ENCODE measurements around the gene UBE3D. TPM values are rescaled to one million over a fixed set of nuclear protein-coding genes. Genes with fewer than 3 reads are reported as not detected.

Gene UBE3D
- total RNA-seq, 4 donors from 2014 or later: 4.0 to 13.2 (median 9.5) TPM

DNA sequence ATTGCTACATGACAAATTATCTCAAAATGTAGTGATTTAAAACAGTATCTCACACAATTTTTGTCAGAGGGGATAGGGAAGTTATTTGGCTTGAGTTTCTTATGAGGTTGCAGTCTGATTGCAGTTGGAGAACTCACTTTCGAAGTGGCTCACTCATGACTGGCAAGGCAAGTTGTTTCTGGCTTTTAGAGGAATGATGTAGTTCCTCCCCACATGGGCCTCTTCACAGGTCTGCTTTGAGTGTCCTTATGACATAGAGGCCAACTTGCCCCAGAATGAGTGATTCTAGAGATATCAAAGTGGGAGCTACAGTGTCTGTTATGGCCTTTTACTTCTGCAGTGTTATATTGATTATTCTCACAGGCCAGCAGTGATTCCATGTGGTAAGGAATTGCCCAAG lies 8.0 kb upstream of the UBE3D start:
- no peak for DNase-seq
- Histone ChIP-seq H3K36me3 (no peaks in the 10 kb centered on the region), H3K27ac (no peak overlapping the region), H3K4me3 (no peak overlapping the region), H3K4me1 (peaks cover 0 to 11% (median 0%) of the 10 kb centered on the region in 4 donors), H3K9me3 (no peaks in the 10 kb centered on the region), H3K27me3 (no peaks in the 10 kb centered on the region)
- TF ChIP-seq POLR2A (IDR thresholded peaks at IDR 0.05): no peak
- TF ChIP-seq, protein P1, sequence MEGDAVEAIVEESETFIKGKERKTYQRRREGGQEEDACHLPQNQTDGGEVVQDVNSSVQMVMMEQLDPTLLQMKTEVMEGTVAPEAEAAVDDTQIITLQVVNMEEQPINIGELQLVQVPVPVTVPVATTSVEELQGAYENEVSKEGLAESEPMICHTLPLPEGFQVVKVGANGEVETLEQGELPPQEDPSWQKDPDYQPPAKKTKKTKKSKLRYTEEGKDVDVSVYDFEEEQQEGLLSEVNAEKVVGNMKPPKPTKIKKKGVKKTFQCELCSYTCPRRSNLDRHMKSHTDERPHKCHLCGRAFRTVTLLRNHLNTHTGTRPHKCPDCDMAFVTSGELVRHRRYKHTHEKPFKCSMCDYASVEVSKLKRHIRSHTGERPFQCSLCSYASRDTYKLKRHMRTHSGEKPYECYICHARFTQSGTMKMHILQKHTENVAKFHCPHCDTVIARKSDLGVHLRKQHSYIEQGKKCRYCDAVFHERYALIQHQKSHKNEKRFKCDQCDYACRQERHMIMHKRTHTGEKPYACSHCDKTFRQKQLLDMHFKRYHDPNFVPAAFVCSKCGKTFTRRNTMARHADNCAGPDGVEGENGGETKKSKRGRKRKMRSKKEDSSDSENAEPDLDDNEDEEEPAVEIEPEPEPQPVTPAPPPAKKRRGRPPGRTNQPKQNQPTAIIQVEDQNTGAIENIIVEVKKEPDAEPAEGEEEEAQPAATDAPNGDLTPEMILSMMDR (IDR thresholded peaks at IDR 0.05): no peak

DNA sequence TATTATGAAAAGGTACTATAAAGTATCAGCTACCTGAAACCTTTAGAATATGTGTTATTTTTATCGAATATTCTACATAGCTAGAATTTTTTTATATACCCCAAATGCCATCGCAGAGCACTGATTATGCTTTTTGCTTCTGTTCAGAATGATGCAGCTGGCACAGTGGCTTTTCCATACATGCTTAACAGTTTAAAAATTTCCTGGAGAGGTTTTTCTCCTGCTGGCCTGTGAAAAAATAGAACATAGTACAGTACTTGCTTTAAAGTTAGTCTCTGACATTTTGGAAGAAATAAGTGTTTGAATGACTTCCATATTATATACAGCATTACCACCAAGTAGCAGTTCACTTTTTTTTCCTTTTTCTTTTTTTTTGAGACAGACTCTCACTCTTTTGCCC lies 7.1 kb upstream of the UBE3D start:
- Histone ChIP-seq H3K27me3 (no peaks in the 10 kb centered on the region), H3K9me3 (no peaks in the 10 kb centered on the region), H3K36me3 (no peaks in the 10 kb centered on the region), H3K27ac (no peak overlapping the region), H3K4me3 (no peak overlapping the region), H3K4me1 (peaks cover 0 to 12% (median 0%) of the 10 kb centered on the region in 4 donors)
- DNase-seq: no peak
- no peak for TF ChIP-seq POLR2A (IDR thresholded peaks at IDR 0.05)
- TF ChIP-seq, protein P1 (IDR thresholded peaks at IDR 0.05): no peak

DNA sequence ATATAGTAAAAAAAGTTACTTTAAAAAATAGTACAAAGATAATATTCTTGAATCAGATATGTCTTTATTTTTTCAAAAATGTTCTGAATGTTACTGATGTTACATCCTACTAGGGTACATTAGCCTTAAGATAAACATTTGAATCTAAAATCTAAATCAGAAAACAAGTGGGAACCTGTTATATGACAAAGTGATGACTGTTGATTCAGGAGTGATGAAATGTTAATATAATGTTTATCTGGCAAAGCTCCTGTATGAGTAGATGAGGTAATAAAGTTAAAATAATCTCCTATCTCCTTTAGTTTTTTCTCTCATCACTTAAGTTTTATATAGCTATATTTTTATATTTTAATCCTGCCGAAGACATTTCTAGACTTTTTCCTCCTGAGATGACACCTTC lies 6.1 kb upstream of the UBE3D start:
- H3K4me3 ChIP-seq: no peak overlapping the region
- H3K27ac ChIP-seq: no peak overlapping the region
- DNase-seq: no peak
- no peaks in the 10 kb centered on the region for H3K36me3 ChIP-seq
- no peaks in the 10 kb centered on the region for H3K9me3 ChIP-seq
- H3K27me3 ChIP-seq: no peaks in the 10 kb centered on the region
- no peak for TF ChIP-seq POLR2A (IDR thresholded peaks at IDR 0.05)
- TF ChIP-seq, protein P1 (IDR thresholded peaks at IDR 0.05): no peak
- peaks cover 0 to 12% (median 0%) of the 10 kb centered on the region in 4 donors for H3K4me1 ChIP-seq

DNA sequence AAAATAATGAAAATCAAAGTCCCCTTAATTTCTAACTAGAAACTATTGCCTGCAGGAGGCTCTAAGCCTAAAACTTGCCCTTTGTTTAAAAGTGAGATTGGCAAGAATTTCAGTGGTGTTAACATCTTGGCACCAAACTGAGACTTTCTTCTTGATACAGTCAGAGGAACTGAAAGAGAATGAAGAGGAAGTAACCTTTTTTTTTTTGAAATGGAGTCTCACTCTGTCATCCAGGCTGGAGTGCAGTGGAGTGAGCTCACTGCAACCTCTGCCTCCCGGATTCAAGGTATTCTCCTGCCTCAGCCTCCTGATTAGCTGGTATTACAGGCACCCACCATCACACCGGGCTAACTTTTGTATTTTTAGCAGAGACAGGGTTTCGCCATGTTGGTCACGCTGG lies 5.4 kb upstream of the UBE3D start:
- no peak overlapping the region for H3K27ac ChIP-seq
- DNase-seq: no peak
- TF ChIP-seq POLR2A (IDR thresholded peaks at IDR 0.05): no peak
- TF ChIP-seq, protein P1 (IDR thresholded peaks at IDR 0.05): no peak
- peaks cover 0 to 12% (median 0%) of the 10 kb centered on the region in 4 donors for H3K4me1 ChIP-seq
- H3K27me3 ChIP-seq: no peaks in the 10 kb centered on the region
- H3K4me3 ChIP-seq: no peak overlapping the region
- H3K36me3 ChIP-seq: no peaks in the 10 kb centered on the region
- H3K9me3 ChIP-seq: no peaks in the 10 kb centered on the region

DNA sequence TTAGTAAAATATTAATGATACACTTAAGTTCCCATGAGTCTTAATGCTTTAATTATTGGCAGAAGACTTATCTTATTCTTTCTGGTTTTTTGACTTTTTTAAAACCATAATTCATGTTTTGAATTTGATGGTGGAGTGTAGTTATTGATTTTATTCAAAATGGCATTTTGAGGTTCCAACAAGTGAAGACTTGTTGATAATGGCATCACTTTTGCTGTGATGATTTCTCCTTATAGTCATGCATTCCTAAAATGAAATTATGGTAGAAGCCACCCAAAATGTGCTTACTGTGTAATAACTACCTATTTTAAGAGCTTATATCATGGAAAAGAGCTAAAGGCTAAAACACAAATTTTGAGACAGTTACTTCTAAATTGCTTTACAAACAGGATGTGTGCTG lies 4.0 kb upstream of the UBE3D start:
- TF ChIP-seq, protein P1 (IDR thresholded peaks at IDR 0.05): no peak
- no peak for TF ChIP-seq POLR2A (IDR thresholded peaks at IDR 0.05)
- DNase-seq: no peak
- no peaks in the 10 kb centered on the region for H3K36me3 ChIP-seq
- H3K4me3 ChIP-seq: no peak overlapping the region
- no peaks in the 10 kb centered on the region for H3K27me3 ChIP-seq
- H3K4me1 ChIP-seq: peaks cover 0 to 12% (median 0%) of the 10 kb centered on the region in 4 donors
- H3K27ac ChIP-seq: no peak overlapping the region
- no peaks in the 10 kb centered on the region for H3K9me3 ChIP-seq

DNA sequence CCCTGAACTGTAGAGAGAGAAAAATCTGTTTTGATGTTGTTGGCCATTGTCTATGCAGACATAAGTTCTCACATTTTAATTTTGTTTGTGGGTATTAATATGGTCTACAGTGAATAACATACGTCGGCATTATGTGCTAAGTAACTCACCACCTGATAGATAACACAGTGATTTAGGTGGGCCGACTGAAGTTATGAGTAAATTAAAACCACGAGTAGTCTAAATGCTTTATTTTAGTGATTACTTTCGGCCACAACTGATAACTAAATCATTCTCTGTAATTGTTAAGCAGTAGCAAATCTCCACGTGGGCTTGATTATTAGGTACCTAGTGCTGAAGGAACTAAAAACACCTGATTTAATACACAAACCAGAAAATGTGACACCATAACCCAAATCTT lies 3.0 kb upstream of the UBE3D start:
- peak overlapping the region; percentile 80 to 95 (median 90) for H3K4me3 ChIP-seq
- H3K9me3 ChIP-seq: no peaks in the 10 kb centered on the region
- peak overlapping the region in 3 of 4 donors; percentile 88 to 97 (median 94) for H3K27ac ChIP-seq
- DNase-seq: no peak
- H3K4me1 ChIP-seq: peaks cover 0 to 12% (median 0%) of the 10 kb centered on the region in 4 donors
- no peaks in the 10 kb centered on the region for H3K27me3 ChIP-seq
- TF ChIP-seq POLR2A (IDR thresholded peaks at IDR 0.05): no peak
- TF ChIP-seq, protein P1 (IDR thresholded peaks at IDR 0.05): no peak
- H3K36me3 ChIP-seq: no peaks in the 10 kb centered on the region

All from Peyer's patch (tissue), 4 donors.